Activated CD8-positive, alpha-beta memory T cell treated with anti-CD3 and anti-CD28 coated beads, Interleukin-2, amount 50 U/mL, for 4 hours (primary cell): ENCODE results near the gene TMEM62.
A peak's percentile ranks its signal among the peaks of the same experiment; 100 is the strongest.
"Not testable (repeated sequence)": the region's sequence is repeated elsewhere in the genome, so short reads cannot be mapped to it uniquely, and the experiment has no call there.

Experiments used
- DNase-seq: peaks from one replicate; pipeline ENCODE4 v3.0.0-alpha.2; 2020

The TMEM62 gene

DNA sequence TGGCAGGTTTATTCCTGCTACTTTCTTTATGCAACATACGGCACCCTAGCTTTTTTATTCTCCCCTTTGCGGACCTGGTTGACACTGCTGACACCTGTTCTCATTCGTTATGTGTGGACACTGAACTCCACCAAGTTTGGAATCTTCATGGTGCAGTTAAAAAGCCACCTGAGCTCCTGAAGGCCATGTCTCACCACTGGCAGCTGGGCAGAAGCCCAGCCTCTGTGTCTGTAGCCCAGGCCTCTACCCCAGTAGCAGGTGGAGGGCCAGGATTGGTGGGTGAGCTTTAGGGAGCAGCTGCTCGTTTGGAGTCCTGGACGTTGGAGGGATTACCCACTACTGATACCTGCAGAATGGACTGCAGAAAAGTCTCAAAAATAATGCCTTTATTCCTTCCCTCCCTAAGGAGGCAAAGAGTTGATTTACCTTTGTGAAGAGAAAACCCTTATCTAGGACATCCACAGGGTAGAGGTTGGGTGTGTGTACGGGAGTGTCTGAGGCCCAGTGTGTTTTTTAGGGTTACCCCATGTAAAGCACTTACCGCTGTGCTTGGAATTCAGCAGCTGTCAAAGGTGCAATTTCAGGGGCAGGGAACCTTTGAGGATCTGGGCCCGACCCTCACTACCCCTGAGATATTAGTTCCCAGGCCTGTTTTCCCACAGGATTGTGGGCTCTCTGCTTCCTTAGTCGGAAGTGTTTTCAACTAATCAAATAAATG, 51.2 kb downstream of the TMEM62 start:
- no peak for DNase-seq

DNA sequence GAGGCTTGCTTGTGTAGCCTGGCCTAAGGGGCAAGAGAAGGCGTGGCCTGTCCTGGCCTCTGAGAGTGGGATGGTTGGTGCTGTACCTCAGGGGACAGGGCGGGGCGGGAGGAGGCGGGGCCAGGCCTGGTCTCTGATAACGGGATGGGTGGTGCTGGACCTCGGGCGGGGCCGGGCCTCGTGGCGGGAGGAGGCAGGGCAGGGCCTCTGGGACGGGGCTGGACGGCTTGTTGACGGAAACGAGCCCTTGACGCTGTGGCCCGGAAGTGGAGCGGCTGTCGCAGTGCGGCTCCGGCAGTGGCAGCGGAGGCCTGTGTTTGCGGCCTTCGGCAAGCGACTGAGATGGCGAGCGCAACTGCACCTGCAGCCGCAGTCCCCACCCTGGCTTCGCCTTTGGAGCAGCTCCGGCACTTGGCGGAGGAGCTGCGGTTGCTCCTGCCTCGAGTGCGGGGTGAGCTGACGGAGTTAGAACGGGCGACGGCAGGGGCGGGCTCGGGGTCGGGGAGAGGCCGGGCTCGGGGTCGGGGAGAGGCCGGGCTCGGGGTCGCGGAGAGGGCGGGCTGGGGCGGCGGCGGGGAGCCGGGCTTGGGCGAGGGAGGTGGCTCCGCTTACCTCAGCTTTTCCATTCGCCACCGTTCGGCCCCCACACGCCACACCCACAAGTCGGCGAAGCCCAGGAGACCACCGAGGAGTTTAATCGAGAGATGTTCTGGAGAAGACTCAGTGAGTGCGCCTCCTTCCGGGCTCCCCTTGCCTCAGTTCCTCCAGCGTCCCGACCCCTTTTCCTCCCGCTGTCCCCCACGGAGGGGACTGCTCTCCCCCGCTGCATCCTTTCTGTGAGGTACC, 52.0 kb downstream of the TMEM62 start, which contains the start of gene CCNDBP1:
Gene CCNDBP1 (plus strand): TSS at position 247 of the 846 bp plus-strand sequence. CDS start 96 bp downstream, at position 343.
- peak; percentile 82 for DNase-seq

DNA sequence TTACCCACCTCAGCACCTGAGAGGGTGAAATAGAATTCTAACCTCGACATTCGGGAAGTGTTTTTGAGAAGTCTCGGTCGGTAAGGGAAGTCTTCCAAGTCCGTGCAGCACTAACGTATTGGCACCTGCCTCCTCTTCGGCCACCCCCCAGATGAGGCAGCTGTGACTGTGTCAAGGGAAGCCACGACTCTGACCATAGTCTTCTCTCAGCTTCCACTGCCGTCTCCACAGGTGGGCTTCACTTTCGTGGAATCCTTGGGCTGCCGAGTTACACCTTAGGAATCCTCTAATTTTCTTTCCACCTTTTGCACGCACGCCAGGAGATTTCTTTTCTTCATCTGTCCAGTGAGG, 52.6 kb downstream of the TMEM62 start:
- DNase-seq: no peak

DNA sequence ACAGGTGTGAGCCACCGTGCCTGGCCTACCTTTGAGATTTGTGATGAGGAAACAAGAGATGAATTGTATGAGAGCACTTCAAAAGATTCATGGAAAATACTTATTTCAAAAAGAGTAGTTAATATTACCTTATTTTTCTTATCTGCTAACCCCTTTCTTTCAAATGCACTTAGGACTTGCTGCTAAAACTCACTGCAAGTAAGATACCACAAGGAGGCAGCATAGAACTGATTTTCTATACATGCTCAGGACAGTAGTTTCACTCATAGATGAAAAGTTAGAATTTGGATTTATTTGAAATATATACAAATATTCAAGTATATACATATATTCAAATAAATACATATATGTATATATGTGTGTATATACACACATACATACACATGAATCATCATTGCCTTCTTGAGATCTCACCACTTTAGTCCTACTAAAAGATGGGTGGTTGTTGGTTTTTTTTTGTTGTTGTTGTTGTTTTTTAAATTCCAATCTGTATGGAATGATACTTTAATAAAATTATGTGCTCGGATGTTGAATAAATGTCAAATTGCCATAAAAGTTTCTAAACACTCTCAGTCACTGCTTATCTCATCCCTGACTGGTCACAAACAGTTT, 54.3 kb downstream of the TMEM62 start:
- DNase-seq: no peak

DNA sequence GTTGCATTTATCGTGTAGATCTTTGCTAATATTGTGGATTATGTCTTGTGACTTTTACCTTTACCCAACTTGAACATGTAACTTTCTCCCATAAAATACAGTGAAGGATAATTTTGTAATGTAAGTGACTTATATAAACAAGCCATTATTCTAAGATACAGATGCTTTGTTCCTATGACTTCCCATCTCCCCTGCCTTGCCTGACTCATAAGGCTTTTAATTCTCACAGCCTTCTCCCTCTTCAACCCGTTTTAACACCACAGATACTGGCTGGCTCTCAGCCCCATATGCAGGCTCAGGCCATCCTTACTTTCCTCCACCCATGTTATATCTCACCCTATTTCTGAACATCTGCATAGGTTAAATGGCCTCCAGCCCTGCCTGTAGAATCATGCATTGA, 55.9 kb downstream of the TMEM62 start:
- no peak for DNase-seq

DNA sequence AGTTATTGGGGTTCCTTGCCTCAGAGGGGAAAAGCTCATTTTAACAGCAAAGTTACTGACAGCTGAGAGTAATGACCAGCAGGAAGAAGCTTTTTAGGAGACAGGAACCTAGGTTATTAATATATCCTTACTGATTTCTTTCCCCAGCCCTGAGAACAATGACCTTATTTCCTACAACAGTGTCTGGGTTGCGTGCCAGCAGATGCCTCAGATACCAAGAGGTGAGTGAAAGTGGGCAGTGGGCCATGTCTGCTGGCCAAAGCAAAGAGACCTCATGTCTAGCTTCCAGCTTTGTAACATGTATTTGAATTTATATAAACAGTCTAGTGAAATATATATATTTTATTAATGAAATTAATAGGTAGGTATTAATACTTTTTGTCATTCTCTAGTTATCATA, 56.8 kb downstream of the TMEM62 start:
- DNase-seq: no peak

DNA sequence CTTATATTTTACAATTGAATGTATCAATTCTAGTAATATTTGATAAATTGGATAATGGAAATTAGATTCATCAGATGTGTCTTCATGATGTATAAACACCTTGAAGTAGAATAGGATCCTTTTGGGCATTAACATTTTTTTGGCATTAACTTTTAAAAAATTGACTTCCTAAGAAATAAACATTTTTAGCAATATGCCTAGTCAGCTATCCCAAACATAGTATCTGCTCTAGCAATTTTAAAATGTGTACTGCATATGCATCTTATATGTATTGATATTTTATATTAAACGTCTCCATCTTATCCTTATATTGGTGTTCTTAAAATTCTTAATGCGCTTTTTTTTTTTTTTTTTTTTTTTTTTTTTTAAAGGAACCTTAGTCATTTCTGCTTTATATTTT, 60.3 kb downstream of the TMEM62 start:
- DNase-seq: no peak

DNA sequence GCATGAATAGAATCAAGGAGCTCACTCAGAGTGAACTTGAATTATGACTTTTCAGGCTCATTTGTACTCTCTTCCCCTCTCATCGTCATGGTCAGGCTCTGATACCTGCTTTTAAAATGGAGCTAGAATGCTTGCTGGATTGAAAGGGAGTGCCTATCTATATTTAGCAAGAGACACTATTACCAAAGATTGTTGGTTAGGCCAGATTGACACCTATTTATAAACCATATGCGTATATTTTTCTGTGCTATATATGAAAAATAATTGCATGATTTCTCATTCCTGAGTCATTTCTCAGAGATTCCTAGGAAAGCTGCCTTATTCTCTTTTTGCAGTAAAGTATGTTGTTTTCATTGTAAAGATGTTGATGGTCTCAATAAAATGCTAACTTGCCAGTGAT, 61.4 kb downstream of the TMEM62 start:
- no peak for DNase-seq

DNA sequence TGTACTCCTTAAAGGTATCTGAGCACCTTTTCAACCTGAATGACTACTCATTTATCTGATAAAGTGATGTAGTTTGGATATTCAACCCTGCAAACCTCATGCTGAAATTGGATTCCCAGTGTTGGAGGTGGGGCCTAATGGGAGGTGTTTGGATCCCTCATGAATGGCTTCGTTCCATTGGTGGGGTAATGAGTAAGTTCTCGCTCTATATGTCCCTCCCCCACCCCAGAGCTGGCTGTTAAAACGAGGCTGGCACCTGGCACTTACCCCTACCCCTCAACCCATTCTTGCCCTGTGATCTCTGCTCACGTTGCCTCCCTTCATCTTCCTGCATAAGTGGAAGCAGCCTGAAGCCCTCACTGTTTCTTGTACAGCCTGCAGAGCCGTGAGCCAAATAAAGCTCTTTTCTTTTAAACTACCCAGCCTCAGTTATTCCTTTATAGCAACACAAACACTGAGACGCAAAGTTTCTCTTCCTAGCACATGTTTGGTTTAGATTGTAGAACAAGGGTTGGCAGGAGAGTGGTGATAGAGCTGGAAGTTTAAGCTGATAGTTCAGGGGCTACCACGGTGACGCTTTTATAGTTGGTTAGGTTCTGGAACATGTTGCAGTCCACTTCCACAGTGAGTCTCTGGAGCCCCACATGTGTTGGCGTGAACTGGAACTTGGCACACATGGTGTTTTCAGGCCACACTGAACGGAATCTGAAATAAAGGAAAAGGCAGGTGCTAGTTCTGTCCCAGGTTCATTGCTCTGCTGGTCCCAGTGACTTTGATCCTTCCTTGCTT, 63.6 kb downstream of the TMEM62 start:
- DNase-seq: no peak

DNA sequence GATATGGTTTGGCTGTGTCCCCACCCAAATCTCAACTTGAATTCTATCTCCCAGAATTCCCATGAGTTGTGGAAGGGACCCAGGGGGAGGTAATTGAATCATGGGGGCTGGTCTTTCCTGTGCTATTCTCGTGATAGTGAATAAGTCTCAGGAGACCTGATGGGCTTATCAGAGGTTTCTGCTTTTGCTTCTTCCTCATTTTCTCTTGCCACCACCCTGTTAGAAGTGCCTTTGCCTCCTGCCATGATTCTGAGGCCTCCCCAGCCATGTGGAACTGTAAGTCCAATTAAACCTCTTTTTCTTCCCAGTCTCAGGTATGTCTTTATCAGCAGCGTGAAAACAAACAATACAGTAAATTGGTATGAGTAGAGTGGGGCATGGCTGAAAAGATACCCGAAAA, 64.4 kb downstream of the TMEM62 start:
- not testable (repeated sequence) for DNase-seq

DNA sequence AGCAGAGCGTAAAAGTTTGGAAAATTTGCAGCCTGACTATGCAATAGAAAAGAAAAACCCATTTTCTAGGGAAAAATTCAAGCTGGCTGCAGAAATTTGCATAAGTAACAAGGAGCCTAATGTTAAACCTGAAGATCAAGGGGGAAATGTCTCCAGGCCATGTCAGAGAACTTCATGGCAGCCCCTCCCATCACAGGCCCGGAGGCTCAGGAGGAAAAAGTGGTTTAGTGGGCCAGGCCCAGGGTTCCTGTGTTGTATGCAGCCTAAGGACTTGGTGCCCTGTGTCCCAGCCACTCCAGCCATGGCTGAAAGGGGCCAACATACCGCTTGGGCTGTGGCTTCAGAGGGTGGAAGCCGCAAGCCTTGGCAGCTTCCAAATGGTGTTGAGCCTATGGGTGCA, 65.2 kb downstream of the TMEM62 start:
- DNase-seq: not testable (repeated sequence)

DNA sequence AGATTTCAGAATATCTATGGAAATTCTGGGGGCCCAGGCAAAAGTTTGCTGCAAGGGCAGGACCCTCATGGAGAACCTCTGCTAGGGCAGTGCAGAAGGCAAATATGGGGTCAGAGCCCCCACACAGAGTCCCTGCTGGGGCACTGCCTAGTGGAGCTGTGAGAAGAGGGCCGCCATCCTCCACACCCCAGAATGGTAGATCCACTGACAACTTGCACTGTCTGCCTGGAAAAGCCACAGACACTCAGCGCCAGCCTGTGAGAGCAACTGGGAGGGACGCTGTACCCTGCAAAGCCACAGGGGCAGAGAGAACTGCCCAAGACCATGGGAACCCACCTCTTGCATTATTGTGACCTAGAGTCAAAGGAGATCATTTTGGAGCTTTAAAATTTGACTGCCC, 65.6 kb downstream of the TMEM62 start:
- no peak for DNase-seq

DNA sequence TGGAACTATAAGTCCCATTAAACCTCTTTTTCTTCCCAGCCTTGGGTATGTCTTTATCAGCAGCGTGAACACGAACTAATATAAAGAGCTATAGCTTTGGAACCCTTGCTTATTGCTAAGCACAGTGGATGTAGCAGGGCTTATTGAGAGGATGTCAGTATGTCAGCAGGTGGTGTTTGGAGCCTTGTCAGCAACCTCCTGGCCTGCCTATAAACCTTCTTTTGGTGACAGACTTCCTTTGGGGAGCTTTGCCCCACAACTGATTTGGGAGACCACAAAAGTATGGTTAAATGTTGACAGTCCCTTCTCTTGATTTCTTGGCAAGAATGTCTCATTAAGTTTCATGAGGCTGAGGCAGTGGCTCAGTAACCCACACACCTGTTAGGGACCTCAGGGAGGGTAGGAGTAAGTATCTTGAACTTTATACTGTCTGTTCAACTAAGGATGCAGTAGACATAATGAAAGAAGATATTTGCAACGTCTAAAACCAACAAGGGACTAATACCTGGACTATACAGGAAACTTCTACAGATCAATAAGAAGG, 66.6 kb downstream of the TMEM62 start:
- DNase-seq: no peak

DNA sequence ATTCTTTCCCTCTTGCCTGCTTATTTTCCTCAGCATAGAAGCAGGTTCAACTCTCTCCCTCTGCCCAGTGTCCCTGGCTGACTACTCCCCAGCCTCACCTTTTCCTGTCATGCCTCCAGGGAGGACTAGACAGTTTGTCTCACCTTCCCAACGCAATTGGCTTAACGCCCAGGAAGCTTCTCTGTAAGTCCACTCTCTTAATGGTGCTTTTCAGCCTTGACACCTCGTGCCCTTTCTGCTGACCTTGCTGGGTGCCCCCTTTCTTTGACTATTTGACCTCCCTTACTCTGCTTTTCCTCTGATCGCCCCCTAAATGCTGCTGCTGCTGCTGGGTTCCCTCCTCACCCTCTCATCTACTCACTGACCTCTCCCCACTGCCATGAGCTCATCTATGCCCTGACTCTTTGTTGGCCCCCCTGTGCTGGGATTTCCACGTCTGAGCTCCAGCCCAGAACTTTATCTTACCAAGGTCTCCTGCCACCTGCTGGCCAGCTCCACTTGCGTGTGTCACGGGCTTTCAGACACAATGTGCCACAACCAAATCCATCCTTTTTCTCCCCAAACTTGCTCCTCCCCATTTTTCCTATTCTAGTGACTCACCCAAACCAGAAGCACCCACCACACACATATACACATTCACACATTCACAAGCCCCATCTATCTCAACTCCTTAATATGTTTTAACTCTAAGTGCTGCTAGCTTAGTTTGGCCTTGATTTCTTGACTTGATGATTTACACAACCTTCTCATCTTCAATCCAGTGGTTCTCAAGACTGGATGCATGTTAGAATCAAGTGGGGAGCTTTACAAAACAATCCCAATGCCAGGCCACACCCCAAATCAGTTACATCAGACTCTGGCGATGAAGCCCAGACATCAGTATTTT, 70.9 kb downstream of the TMEM62 start:
- DNase-seq: peak; percentile 52

DNA sequence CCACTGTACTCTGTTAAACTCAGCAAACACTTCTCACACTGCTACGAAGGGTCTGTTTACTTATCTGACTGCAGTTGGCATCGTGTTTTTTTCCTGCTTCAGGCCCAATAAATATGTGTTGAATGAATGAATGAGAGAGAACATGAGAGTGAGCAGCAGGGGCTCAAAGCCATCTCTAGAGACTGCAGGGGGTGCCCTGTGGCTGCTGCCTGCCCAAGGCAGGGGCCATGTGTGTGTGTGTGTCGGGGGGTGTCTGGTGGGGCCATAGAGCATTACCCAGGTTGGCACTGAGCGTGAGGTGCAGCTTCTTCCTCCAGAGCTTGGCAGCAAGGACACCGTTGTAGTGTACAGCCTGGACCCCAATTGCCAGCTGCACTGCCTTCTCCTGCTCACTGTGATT, 72.7 kb downstream of the TMEM62 start:
- no peak for DNase-seq

DNA sequence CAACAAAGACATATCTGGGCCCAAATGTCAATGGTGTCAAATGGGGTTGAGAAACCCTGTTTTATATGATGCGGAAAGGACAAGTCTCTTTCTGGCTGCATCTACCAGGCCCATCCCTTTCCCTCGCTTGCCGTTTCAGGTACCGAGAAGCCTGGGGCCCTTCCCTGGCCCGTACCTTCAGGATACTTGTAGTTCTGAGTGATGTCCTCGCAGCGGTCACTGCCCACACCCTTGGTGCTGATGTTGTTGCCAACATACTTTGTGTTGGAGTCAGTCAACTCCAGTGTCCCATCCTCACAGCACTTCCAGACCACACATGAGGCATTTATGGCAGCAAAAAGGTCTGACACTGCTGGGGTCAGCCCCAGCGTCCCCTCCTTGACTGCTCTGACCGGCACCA, 73.6 kb downstream of the TMEM62 start:
- no peak for DNase-seq

DNA sequence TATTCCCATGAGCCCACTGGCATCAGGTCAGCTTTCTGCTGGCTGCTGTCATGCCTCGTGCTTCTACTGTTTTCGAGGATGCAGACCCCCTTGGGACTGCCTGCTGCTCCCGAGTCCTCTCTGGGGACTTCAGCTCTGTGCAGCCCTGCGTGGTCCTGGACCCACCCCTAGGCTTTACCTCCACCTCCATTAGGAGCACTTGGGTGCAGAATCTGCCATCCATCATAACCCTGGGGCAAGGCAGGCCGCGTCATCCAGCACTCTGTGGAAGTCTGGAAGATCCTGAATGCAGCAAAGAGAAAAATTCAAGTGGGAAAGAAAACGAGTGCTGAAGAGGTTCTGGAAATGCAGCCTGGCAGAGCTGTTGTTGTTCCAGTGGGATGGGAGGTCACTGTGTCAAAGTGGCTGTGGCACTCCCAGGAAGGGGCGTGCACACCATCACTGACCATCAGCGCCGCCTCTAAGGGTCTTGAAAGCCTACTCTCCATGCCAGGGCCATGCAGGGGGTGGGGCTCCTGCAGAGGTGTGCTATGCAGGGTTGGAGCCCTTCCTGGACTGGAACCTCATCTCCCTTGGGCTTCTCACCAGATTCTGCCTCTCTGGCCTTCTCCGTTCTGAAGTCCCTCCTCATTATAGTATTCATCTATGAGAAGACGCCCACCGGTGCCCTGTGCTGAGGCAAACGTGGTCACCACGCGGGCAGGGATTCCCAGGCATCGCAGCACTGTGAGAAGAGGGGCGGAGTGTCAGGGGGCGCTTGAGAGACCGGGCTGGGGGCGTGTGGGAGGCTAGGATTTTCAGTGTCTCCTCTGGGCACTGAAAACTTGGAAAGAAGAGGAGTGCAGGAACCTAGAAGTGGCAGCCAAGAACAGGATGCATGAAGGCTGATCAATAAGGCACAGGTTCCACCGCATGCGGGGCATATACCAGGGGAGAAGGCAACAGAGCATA, 74.9 kb downstream of the TMEM62 start:
- DNase-seq: no peak

DNA sequence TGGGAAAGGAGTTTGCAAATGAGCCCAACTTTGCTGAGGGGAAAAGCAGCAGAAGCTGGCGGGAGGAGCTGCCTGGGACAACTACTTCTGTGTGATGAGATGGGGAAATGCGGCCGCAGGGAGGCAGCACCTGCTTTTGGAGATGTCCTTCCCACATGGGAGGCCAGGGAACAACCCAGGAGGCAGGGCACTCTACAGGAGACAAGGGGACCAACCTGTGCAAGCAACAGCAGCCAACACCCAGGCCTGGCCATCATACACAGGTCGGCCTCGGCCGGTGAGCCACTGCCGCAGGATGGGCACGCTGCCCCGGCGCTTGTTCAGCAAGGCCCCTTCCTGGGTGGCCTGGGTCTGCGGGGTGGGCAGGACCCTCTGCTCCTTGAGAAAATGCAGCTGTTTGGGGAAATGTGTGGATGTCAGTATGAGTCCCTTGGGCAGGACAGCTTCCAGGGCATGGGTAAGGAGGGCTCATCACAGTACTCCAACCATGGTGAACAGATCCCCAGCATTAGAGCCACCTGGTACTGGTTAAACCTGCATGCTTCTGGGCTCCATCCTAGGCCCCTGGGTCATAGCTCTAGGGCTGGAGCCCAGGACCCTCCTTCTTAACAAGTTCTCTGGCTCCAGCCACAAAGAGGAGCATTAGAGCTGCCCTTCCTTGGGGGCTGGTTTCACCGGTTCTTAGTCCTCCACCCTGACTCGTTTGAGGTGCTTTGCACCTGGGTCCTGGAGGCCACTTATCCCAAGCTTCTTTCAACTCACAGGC, 75.9 kb downstream of the TMEM62 start:
- DNase-seq: no peak

DNA sequence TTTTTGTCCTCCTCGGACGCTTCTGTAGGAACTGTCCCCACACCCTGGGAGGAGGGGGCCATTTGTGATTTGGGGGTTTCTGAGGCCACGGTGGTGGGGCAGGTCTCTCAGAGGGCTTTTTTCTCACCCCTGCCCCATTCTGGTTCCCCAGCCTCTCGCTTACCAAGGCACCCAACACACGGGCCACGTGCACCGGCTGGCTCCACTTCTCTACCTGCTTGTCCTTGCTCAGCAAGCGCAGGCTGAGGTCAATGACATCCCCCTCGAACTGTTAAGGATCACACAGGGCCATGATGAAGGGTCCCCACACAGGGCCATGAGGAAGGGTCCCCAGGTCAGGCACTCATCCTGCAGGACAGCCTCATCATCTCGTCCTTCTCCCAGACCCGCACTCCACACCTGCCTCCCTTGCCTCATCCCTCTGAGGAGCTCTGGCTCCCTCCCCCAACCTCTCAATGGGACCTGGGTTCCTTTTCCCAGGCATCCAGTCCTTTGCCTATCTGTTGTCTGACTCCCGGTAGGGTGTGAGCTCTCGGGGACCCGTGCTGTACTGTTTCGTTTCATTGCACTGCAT, 76.9 kb downstream of the TMEM62 start:
- DNase-seq: no peak
